ENCODE measurements around the gene SLF1.

- TF ChIP-seq CTCF (IDR thresholded peaks at IDR 0.05) (no peak), EP300 (IDR thresholded peaks at IDR 0.05) (no peak)
Observed at GRCh38 chr5:94744906-94745305, 126.4 kb downstream of the SLF1 start.
